HCT116 (cell line): ENCODE data around the gene NDUFS2. TPM values are rescaled to one million over a fixed set of nuclear protein-coding genes. Genes with fewer than 3 reads are reported as not detected.

ENCODE experiments used
- ATAC-seq: fragments of 200-7000 bp; cut with Tn5 transposase; 2 replicates; pipeline ENCODE4 v1.9.1; 2020; ENCODE audit warnings: mild to moderate bottlenecking, moderate library complexity
- BruUV-seq: library from RNA; stranded (reverse); fragments of 400-500 nt; replicated peaks from 2 replicates; lab custom pipeline; 2021; lab: Mats Ljungman, UMichigan
- CTCF ChIA-PET: fragments of 300-600 bp; sonication (Branson Sonifier 250); formaldehyde crosslinking; loops from one replicate; lab custom pipeline; 2021; ENCODE audit warnings: antibody characterized with exemption; lab: Charles Lee
- POLR2A ChIA-PET: fragments of 300-600, 350-600 bp; sonication (Branson Sonifier 250); formaldehyde crosslinking; loops from one replicate; lab custom pipeline; 2021; ENCODE audit warnings: antibody characterized with exemption; lab: Charles Lee
- RAD21 ChIA-PET, 2 experiments: fragments of 300-600 bp; sonication (Branson Sonifier 250); formaldehyde crosslinking; loops; one replicate each; lab custom pipeline; 2023; ENCODE audit warnings: low total read pairs in 2 of 2; ENCODE audit not compliant: uncharacterized antibody in 2 of 2, unreplicated experiment in 2 of 2, low non-redundant PET in 1 of 2; lab: Charles Lee
- DNase-seq: peaks from one replicate; pipeline ENCODE4 v3.0.0-alpha.2; 2010; ENCODE audit warnings: low read depth, low spot score
- H2AFZ ChIP-seq: fragments of 200-600 bp; shearing (Covaris generic), sonication (generic); 2 replicates; pipeline ENCODE4 v1.6.1; 2017; ENCODE audit warnings: low read depth, mixed run types, mixed read lengths, antibody characterized with exemption, low read length; ENCODE audit not compliant: poor library complexity, severe bottlenecking
- H3K27ac ChIP-seq: 2 replicates; pipeline ENCODE4 v1.5.1; 2012; ENCODE audit warnings: low read depth, low read length
- H3K27me3 ChIP-seq: fragments of 200-600 bp; sonication (generic); 2 replicates; pipeline ENCODE4 v1.6.1; 2016; ENCODE audit warnings: mixed run types, low read length, mixed read lengths; ENCODE audit not compliant: insufficient read depth
- H3K36me3 ChIP-seq, 2 experiments: fragments of 200-500 bp in 1 of 2; fragments of 200-600 bp in 1 of 2; sonication (Bioruptor generic) in 1 of 2; sonication (generic) in 1 of 2; 2 replicates each; pipeline versions ENCODE4 v1.5.1 to v1.6.1; 2014 to 2016; ENCODE audit warnings: low read length in 2 of 2, inconsistent platforms in 1 of 2, mixed read lengths in 1 of 2, mixed run types in 1 of 2; ENCODE audit not compliant: insufficient read depth in 2 of 2, control insufficient read depth in 1 of 2
- H3K4me1 ChIP-seq, 2 experiments: fragments of 200-600 bp in 1 of 2; sonication (generic) in 1 of 2; 2 replicates each; pipeline versions ENCODE4 v1.5.1 to v1.6.1; 2012 to 2017; ENCODE audit warnings: low read length in 2 of 2, inconsistent platforms in 1 of 2, mild to moderate bottlenecking in 1 of 2, mixed read lengths in 1 of 2, mixed run types in 1 of 2, moderate library complexity in 1 of 2; ENCODE audit not compliant: insufficient read depth in 2 of 2, control insufficient read depth in 1 of 2
- H3K4me2 ChIP-seq: fragments of 200-600 bp; sonication (generic); 2 replicates; pipeline ENCODE4 v1.6.1; 2017; ENCODE audit warnings: mixed run types, low read length, mixed read lengths
- H3K4me3 ChIP-seq, 2 experiments: fragments of 200-600 bp in 1 of 2; sonication (generic) in 1 of 2; replicated peaks in 1 of 2; 2 replicates each; pipeline ENCODE4 v1.5.1; 2011 to 2016; ENCODE audit warnings: low read length in 2 of 2, control low read depth in 1 of 2, low read depth in 1 of 2, mild to moderate bottlenecking in 1 of 2, mixed read lengths in 1 of 2, mixed run types in 1 of 2
- H3K79me2 ChIP-seq: fragments of 200-600 bp; sonication (generic); 2 replicates; pipeline ENCODE4 v1.6.1; 2017; ENCODE audit warnings: mild to moderate bottlenecking, mixed run types, low read length, moderate library complexity, mixed read lengths; ENCODE audit not compliant: insufficient read depth
- H3K9ac ChIP-seq: fragments of 200-600 bp; sonication (generic); 2 replicates; pipeline ENCODE4 v1.6.1; 2016; ENCODE audit warnings: low read length, mixed read lengths
- H3K9me2 ChIP-seq: fragments of 200-600 bp; sonication (generic), shearing (Covaris generic); 2 replicates; pipeline ENCODE4 v1.6.1; 2017; ENCODE audit warnings: mixed run types, mild to moderate bottlenecking, moderate library complexity; ENCODE audit not compliant: insufficient read depth
- H3K9me3 ChIP-seq, 2 experiments: fragments of 200-500 bp in 1 of 2; fragments of 200-600 bp in 1 of 2; sonication (Bioruptor generic) in 1 of 2; sonication (generic) in 1 of 2; 2 replicates each; pipeline ENCODE4 v1.6.1; 2014 to 2017; ENCODE audit warnings: low read length in 2 of 2, mixed read lengths in 2 of 2, inconsistent platforms in 1 of 2, low read depth in 1 of 2, mild to moderate bottlenecking in 1 of 2, mixed run types in 1 of 2, moderate library complexity in 1 of 2; ENCODE audit not compliant: control insufficient read depth in 1 of 2, insufficient read depth in 1 of 2
- H4K20me1 ChIP-seq: fragments of 200-600 bp; sonication (generic), shearing (Covaris generic); 2 replicates; pipeline ENCODE4 v1.6.1; 2017; ENCODE audit warnings: mixed run types, mild to moderate bottlenecking, moderate library complexity; ENCODE audit not compliant: insufficient read depth
- EGR1 ChIP-seq: IDR thresholded peaks from 2 replicates; pipeline ENCODE4 v1.6.1; 2012; ENCODE audit warnings: low read depth
- EZH2 ChIP-seq: fragments of 200-600 bp; sonication (generic); IDR thresholded peaks from 2 replicates; pipeline ENCODE4 v1.6.1; 2017; ENCODE audit warnings: antibody characterized with exemption, mixed run types
- FOSL1 ChIP-seq: IDR thresholded peaks from 2 replicates; pipeline ENCODE4 v1.6.1; 2012; ENCODE audit warnings: low read depth
- JUND ChIP-seq: IDR thresholded peaks from 2 replicates; pipeline ENCODE4 v1.6.1; 2012
- POLR2AphosphoS5 ChIP-seq: IDR thresholded peaks from 2 replicates; pipeline ENCODE4 v1.6.1; 2011; ENCODE audit warnings: mild to moderate bottlenecking, low read depth, low read length, moderate library complexity
- RAD21 ChIP-seq: IDR thresholded peaks from 2 replicates; pipeline ENCODE4 v1.6.1; 2012; ENCODE audit warnings: low read depth, mild to moderate bottlenecking
- REST ChIP-seq: IDR thresholded peaks from 2 replicates; pipeline ENCODE4 v1.6.1; 2012; ENCODE audit warnings: low read depth
- SP1 ChIP-seq: IDR thresholded peaks from 2 replicates; pipeline ENCODE4 v1.6.1; 2012; ENCODE audit warnings: low read depth
- SRF ChIP-seq: IDR thresholded peaks from 2 replicates; pipeline ENCODE4 v1.6.1; 2012; ENCODE audit warnings: low read depth
- TCF7L2 ChIP-seq: IDR thresholded peaks from 2 replicates; pipeline ENCODE4 v1.7.0; 2011; ENCODE audit warnings: borderline replicate concordance, inconsistent platforms; ENCODE audit not compliant: insufficient read depth, insufficient read length; ENCODE audit errors: extremely low read depth
- YY1 ChIP-seq: IDR thresholded peaks from 2 replicates; pipeline ENCODE4 v1.6.1; 2011; ENCODE audit warnings: low read length, low read depth, moderate library complexity, mild to moderate bottlenecking; ENCODE audit not compliant: insufficient replicate concordance; ENCODE audit errors: extremely low read depth
- ZNF274 ChIP-seq: fragments of 200-500 bp; sonication (Bioruptor generic); IDR thresholded peaks from 2 replicates; pipeline ENCODE4 v1.6.1; 2014; ENCODE audit warnings: mild to moderate bottlenecking, low read depth, low read length, inconsistent platforms
- intact Hi-C: fragments of 100-400 bp; cut with micrococcal nuclease; formaldehyde crosslinking; loops from 2 replicates; pipeline ENCODE4 v1.10.0; 2022
- total RNA-seq: library from RNA; stranded (reverse); gene quantifications from one replicate; pipeline ENCODE4 v1.2.1, GENCODE V29; 2021; ENCODE audit not compliant: unreplicated experiment
- TF ChIP-seq, protein P1 (sequence below): IDR thresholded peaks from 2 replicates; pipeline ENCODE4 v1.6.1; 2012

The NDUFS2 gene
- total RNA-seq, 1 experiment from 2014 or later, result 82.7 TPM

GRCh38 chr1:161233102-161233501 is 30.9 kb downstream of the NDUFS2 start:
- no peaks in the 10 kb centered on the region for H3K27me3 ChIP-seq
- no peaks in the 10 kb centered on the region for H4K20me1 ChIP-seq
- no peak overlapping the region for H3K4me2 ChIP-seq
- no peaks in the 10 kb centered on the region for H3K9me3 ChIP-seq
- ChIA-PET CTCF (interaction anchor here (1.3 kb wide), 1 partner anchor 58 kb away, joined by 5 read pairs; no protein-coding TSS in a partner anchor), RAD21 (no interaction called here), POLR2A (no interaction called here)
- intact Hi-C loops, result no loop called here
- H3K9me2 ChIP-seq, result no peaks in the 10 kb centered on the region
- no peak overlapping the region for H3K4me3 ChIP-seq
- peaks cover 4 to 15% of the 10 kb centered on the region in 2 experiments for H3K36me3 ChIP-seq
- no peak overlapping the region for H3K9ac ChIP-seq
- H3K79me2 ChIP-seq, result no peaks in the 10 kb centered on the region
- DNase-seq, result no peak
- TF ChIP-seq RAD21 (no peak), SP1 (no peak)
- H3K27ac ChIP-seq, result no peak overlapping the region
- no peak; the same call in 1 of the 2 replicates for ATAC-seq
- H2AFZ ChIP-seq, result no peak overlapping the region
- peaks cover 0 to 3% of the 10 kb centered on the region in 2 experiments; a peak in 2 of 4 replicates for H3K4me1 ChIP-seq
- BruUV-seq, result no TSS peak

GRCh38 chr1:161235957-161236775 is 34.0 kb downstream of the NDUFS2 start:
- ATAC-seq (no peak), DNase-seq (no peak)
- ChIA-PET RAD21 (no interaction called here), POLR2A (no interaction called here), CTCF (interaction anchor here (2.0 kb wide), 1 partner anchor 10 kb away, joined by 5 read pairs; no protein-coding TSS in a partner anchor)
- Histone ChIP-seq H4K20me1 (no peaks in the 10 kb centered on the region), H3K27ac (no peak overlapping the region), H3K27me3 (no peaks in the 10 kb centered on the region), H3K4me2 (no peak overlapping the region), H3K9ac (no peak overlapping the region), H2AFZ (no peak overlapping the region), H3K9me3 (no peaks in the 10 kb centered on the region), H3K36me3 (no peaks in the 10 kb centered on the region), H3K9me2 (no peaks in the 10 kb centered on the region), H3K79me2 (no peaks in the 10 kb centered on the region), H3K4me1 (peaks cover 0 to 6% of the 10 kb centered on the region in 2 experiments; a peak in 2 of 4 replicates), H3K4me3 (no peak overlapping the region)
- intact Hi-C loops, result no loop called here
- no TSS peak for BruUV-seq
- no peak for TF ChIP-seq YY1
- no peak for TF ChIP-seq EZH2
- TF ChIP-seq SRF, result no peak
- no peak for TF ChIP-seq TCF7L2
- TF ChIP-seq RAD21, result no peak
- TF ChIP-seq EGR1, result no peak
- TF ChIP-seq FOSL1, result no peak
- no peak for TF ChIP-seq POLR2AphosphoS5
- TF ChIP-seq SP1, result no peak
- TF ChIP-seq, protein P1, sequence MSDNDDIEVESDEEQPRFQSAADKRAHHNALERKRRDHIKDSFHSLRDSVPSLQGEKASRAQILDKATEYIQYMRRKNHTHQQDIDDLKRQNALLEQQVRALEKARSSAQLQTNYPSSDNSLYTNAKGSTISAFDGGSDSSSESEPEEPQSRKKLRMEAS, result no peak
- no peak for TF ChIP-seq REST
- no peak for TF ChIP-seq JUND
- no peak for TF ChIP-seq ZNF274
